HCT116 (cell line): Measurements from ENCODE around the gene PIPOX. TPM values are rescaled to one million over a fixed set of nuclear protein-coding genes. Genes with fewer than 3 reads are reported as not detected.

Experiments
- ATAC-seq: fragments of 200-7000 bp; cut with Tn5 transposase; 2 replicates; pipeline ENCODE4 v1.9.1; 2020; ENCODE audit warnings: mild to moderate bottlenecking, moderate library complexity
- BruUV-seq: library from RNA; stranded (reverse); fragments of 400-500 nt; replicated peaks from 2 replicates; lab custom pipeline; 2021; lab: Mats Ljungman, UMichigan
- CTCF ChIA-PET: fragments of 300-600 bp; sonication (Branson Sonifier 250); formaldehyde crosslinking; loops from one replicate; lab custom pipeline; 2021; ENCODE audit warnings: antibody characterized with exemption; lab: Charles Lee
- POLR2A ChIA-PET: fragments of 300-600, 350-600 bp; sonication (Branson Sonifier 250); formaldehyde crosslinking; loops from one replicate; lab custom pipeline; 2021; ENCODE audit warnings: antibody characterized with exemption; lab: Charles Lee
- RAD21 ChIA-PET, 2 experiments: fragments of 300-600 bp; sonication (Branson Sonifier 250); formaldehyde crosslinking; loops; one replicate each; lab custom pipeline; 2023; ENCODE audit warnings: low total read pairs in 2 of 2; ENCODE audit not compliant: uncharacterized antibody in 2 of 2, unreplicated experiment in 2 of 2, low non-redundant PET in 1 of 2; lab: Charles Lee
- DNase-seq: peaks from one replicate; pipeline ENCODE4 v3.0.0-alpha.2; 2010; ENCODE audit warnings: low read depth, low spot score
- H2AFZ ChIP-seq: fragments of 200-600 bp; shearing (Covaris generic), sonication (generic); 2 replicates; pipeline ENCODE4 v1.6.1; 2017; ENCODE audit warnings: low read depth, mixed run types, mixed read lengths, antibody characterized with exemption, low read length; ENCODE audit not compliant: poor library complexity, severe bottlenecking
- H3K27ac ChIP-seq: 2 replicates; pipeline ENCODE4 v1.5.1; 2012; ENCODE audit warnings: low read depth, low read length
- H3K27me3 ChIP-seq: fragments of 200-600 bp; sonication (generic); 2 replicates; pipeline ENCODE4 v1.6.1; 2016; ENCODE audit warnings: mixed run types, low read length, mixed read lengths; ENCODE audit not compliant: insufficient read depth
- H3K36me3 ChIP-seq, 2 experiments: fragments of 200-500 bp in 1 of 2; fragments of 200-600 bp in 1 of 2; sonication (Bioruptor generic) in 1 of 2; sonication (generic) in 1 of 2; 2 replicates each; pipeline versions ENCODE4 v1.5.1 to v1.6.1; 2014 to 2016; ENCODE audit warnings: low read length in 2 of 2, inconsistent platforms in 1 of 2, mixed read lengths in 1 of 2, mixed run types in 1 of 2; ENCODE audit not compliant: insufficient read depth in 2 of 2, control insufficient read depth in 1 of 2
- H3K4me1 ChIP-seq, 2 experiments: fragments of 200-600 bp in 1 of 2; sonication (generic) in 1 of 2; 2 replicates each; pipeline versions ENCODE4 v1.5.1 to v1.6.1; 2012 to 2017; ENCODE audit warnings: low read length in 2 of 2, inconsistent platforms in 1 of 2, mild to moderate bottlenecking in 1 of 2, mixed read lengths in 1 of 2, mixed run types in 1 of 2, moderate library complexity in 1 of 2; ENCODE audit not compliant: insufficient read depth in 2 of 2, control insufficient read depth in 1 of 2
- H3K4me2 ChIP-seq: fragments of 200-600 bp; sonication (generic); 2 replicates; pipeline ENCODE4 v1.6.1; 2017; ENCODE audit warnings: mixed run types, low read length, mixed read lengths
- H3K4me3 ChIP-seq, 2 experiments: fragments of 200-600 bp in 1 of 2; sonication (generic) in 1 of 2; replicated peaks in 1 of 2; 2 replicates each; pipeline ENCODE4 v1.5.1; 2011 to 2016; ENCODE audit warnings: low read length in 2 of 2, control low read depth in 1 of 2, low read depth in 1 of 2, mild to moderate bottlenecking in 1 of 2, mixed read lengths in 1 of 2, mixed run types in 1 of 2
- H3K79me2 ChIP-seq: fragments of 200-600 bp; sonication (generic); 2 replicates; pipeline ENCODE4 v1.6.1; 2017; ENCODE audit warnings: mild to moderate bottlenecking, mixed run types, low read length, moderate library complexity, mixed read lengths; ENCODE audit not compliant: insufficient read depth
- H3K9ac ChIP-seq: fragments of 200-600 bp; sonication (generic); 2 replicates; pipeline ENCODE4 v1.6.1; 2016; ENCODE audit warnings: low read length, mixed read lengths
- H3K9me2 ChIP-seq: fragments of 200-600 bp; sonication (generic), shearing (Covaris generic); 2 replicates; pipeline ENCODE4 v1.6.1; 2017; ENCODE audit warnings: mixed run types, mild to moderate bottlenecking, moderate library complexity; ENCODE audit not compliant: insufficient read depth
- H3K9me3 ChIP-seq, 2 experiments: fragments of 200-500 bp in 1 of 2; fragments of 200-600 bp in 1 of 2; sonication (Bioruptor generic) in 1 of 2; sonication (generic) in 1 of 2; 2 replicates each; pipeline ENCODE4 v1.6.1; 2014 to 2017; ENCODE audit warnings: low read length in 2 of 2, mixed read lengths in 2 of 2, inconsistent platforms in 1 of 2, low read depth in 1 of 2, mild to moderate bottlenecking in 1 of 2, mixed run types in 1 of 2, moderate library complexity in 1 of 2; ENCODE audit not compliant: control insufficient read depth in 1 of 2, insufficient read depth in 1 of 2
- H4K20me1 ChIP-seq: fragments of 200-600 bp; sonication (generic), shearing (Covaris generic); 2 replicates; pipeline ENCODE4 v1.6.1; 2017; ENCODE audit warnings: mixed run types, mild to moderate bottlenecking, moderate library complexity; ENCODE audit not compliant: insufficient read depth
- JUND ChIP-seq: IDR thresholded peaks from 2 replicates; pipeline ENCODE4 v1.6.1; 2012
- intact Hi-C: fragments of 100-400 bp; cut with micrococcal nuclease; formaldehyde crosslinking; loops from 2 replicates; pipeline ENCODE4 v1.10.0; 2022
- total RNA-seq: library from RNA; stranded (reverse); gene quantifications from one replicate; pipeline ENCODE4 v1.2.1, GENCODE V29; 2021; ENCODE audit not compliant: unreplicated experiment
- TF ChIP-seq, protein P1 (sequence below): IDR thresholded peaks from 2 replicates; pipeline ENCODE4 v1.6.1; 2011; ENCODE audit warnings: mild to moderate bottlenecking, low read length, moderate library complexity; ENCODE audit not compliant: insufficient replicate concordance; ENCODE audit errors: extremely low read depth

PIPOX gene
- total RNA-seq, 1 experiment from 2014 or later = 1.8 TPM

DNA sequence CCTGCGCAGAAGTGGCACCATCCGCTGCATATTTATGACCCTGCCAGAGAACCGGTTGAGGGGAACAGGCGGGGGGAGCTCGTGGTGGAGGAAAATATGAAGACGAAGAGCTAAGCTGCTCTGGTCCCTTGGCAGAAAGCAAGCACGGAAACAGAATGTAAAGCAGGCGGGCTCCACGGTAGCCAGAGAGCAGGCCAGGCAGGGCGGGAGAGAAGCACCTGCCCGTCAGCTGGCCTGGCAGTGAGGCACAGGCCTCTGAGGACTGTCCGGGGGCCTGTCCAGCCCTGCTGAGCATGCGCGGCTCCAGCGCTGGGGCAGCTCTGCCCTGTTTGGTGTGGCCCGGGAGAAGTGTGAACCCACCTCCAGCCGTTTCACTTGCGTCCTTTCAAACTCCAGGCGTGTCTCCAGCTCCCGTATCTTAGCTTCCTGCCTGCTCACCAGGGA, 46.7 kb downstream of the PIPOX start:
- H3K4me1 ChIP-seq = no peaks in the 10 kb centered on the region
- no peaks in the 10 kb centered on the region for H3K27me3 ChIP-seq
- BruUV-seq = no TSS peak
- no peak for ATAC-seq
- no peak overlapping the region for H2AFZ ChIP-seq
- peaks cover 6 to 7% of the 10 kb centered on the region in 2 experiments; a peak in 3 of 4 replicates for H3K36me3 ChIP-seq
- TF ChIP-seq, protein P1, sequence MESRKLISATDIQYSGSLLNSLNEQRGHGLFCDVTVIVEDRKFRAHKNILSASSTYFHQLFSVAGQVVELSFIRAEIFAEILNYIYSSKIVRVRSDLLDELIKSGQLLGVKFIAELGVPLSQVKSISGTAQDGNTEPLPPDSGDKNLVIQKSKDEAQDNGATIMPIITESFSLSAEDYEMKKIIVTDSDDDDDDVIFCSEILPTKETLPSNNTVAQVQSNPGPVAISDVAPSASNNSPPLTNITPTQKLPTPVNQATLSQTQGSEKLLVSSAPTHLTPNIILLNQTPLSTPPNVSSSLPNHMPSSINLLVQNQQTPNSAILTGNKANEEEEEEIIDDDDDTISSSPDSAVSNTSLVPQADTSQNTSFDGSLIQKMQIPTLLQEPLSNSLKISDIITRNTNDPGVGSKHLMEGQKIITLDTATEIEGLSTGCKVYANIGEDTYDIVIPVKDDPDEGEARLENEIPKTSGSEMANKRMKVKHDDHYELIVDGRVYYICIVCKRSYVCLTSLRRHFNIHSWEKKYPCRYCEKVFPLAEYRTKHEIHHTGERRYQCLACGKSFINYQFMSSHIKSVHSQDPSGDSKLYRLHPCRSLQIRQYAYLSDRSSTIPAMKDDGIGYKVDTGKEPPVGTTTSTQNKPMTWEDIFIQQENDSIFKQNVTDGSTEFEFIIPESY = no peak
- TF ChIP-seq, all 23 proteins: peak for 0
- no peak overlapping the region for H3K27ac ChIP-seq
- no peak overlapping the region for H3K4me3 ChIP-seq
- intact Hi-C loops = no loop called here
- H4K20me1 ChIP-seq = no peaks in the 10 kb centered on the region
- no peaks in the 10 kb centered on the region for H3K79me2 ChIP-seq
- no peaks in the 10 kb centered on the region for H3K9me3 ChIP-seq
- no peak for DNase-seq
- ChIA-PET RAD21 (no interaction called here), POLR2A (no interaction called here), CTCF (interaction anchor here (1.7 kb wide), 1 partner anchor 27 kb away, joined by 6 read pairs; no protein-coding TSS in a partner anchor)
- H3K9me2 ChIP-seq = no peaks in the 10 kb centered on the region
- H3K9ac ChIP-seq = no peak overlapping the region
- H3K4me2 ChIP-seq = no peak overlapping the region

DNA sequence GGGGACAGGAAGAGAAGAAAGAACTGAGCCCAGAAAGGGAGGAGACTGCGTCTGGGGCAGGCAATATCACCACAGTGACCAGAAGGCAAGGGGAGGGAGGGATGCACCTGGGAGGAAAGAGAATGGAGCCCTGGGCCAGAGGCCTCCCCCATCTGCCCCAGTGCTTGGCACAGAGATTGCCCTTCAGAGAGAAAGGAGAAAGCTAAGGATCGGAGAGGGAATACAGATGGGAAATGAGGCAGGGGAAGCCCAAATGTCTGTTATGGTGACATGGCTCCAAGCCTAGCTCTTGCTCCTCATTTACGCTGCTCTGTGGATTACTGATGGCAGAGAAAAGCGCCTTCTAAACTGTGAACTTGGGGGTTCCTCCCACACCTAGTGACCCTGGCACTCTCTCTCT, 47.2 kb downstream of the PIPOX start:
- Histone ChIP-seq H3K27me3 (no peaks in the 10 kb centered on the region), H3K9me3 (no peaks in the 10 kb centered on the region), H3K4me2 (no peak overlapping the region), H3K9ac (no peak overlapping the region), H3K4me3 (no peak overlapping the region), H3K36me3 (peaks cover 6 to 7% of the 10 kb centered on the region in 2 experiments; a peak in 3 of 4 replicates), H2AFZ (no peak overlapping the region), H3K4me1 (no peaks in the 10 kb centered on the region), H3K27ac (no peak overlapping the region), H3K79me2 (no peaks in the 10 kb centered on the region), H4K20me1 (no peaks in the 10 kb centered on the region), H3K9me2 (no peaks in the 10 kb centered on the region)
- DNase-seq (no peak), ATAC-seq (no peak)
- TF ChIP-seq JUND = no peak
- CTCF ChIA-PET = interaction anchor here (1.2 to 1.7 kb wide), 2 partner anchors 27 to 125 kb away, joined by 5 to 6 read pairs; no protein-coding TSS in a partner anchor
- POLR2A ChIA-PET = no interaction called here
- intact Hi-C loops = no loop called here
- RAD21 ChIA-PET = no interaction called here
- BruUV-seq = no TSS peak
